HG03354 (cell line): Measurements from ENCODE around the gene PAPOLB.

Source experiments
- ATAC-seq: cut with Tn5 transposase; IDR thresholded peaks from one replicate; pipeline ENCODE4 v1.9.1; 2021; ENCODE audit warnings: mild to moderate bottlenecking; ENCODE audit not compliant: unreplicated experiment, poor library complexity, severe bottlenecking

Gene PAPOLB

DNA sequence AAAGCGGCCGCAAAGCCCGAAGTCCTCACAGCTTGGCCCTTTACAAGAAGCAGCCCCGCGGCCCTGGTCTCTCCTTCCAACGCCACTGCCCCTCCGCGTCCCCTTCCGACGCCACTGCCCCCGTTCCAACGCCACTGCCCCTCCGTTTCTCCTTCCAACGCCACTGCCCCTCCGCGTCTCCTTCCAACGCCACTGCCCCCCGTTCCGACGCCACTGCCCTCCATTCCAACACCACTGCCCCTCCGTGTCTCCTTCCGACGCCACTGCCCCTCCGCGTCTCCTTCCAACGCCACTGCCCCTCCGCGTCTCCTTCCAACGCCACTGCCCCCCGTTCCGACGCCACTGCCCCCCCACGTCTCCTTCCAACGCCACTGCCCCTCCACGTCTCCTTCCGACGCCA lies 53.3 kb downstream of the PAPOLB start:
- no peak for ATAC-seq

DNA sequence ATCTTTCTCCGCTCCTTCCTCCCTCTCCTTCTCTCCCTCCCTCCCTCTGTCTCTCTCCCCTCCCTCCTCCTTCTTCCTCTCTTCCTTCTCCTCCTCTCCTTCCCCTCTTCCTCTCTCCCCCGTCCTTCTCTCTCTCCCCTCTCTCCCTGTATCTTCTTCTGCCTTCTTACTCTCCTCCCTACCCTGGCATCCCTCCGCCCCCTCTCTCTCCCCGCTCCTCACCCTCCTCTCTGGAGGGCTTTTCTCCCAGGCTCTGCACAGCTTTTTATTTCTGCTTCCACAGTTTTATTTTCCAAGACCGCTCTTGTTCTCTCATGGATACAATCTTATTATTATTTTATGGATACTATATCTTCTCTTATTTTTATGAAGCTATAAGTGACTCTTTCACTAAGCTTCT lies 53.8 kb downstream of the PAPOLB start:
- ATAC-seq = no peak
